PC-9 (cell line): Measurements from ENCODE around the gene LGI1.

ENCODE experiments used
- EZH2 ChIP-seq: fragments of 200-600 bp; sonication (generic); IDR thresholded peaks from 2 replicates; pipeline ENCODE4 v1.8.0; 2017; ENCODE audit warnings: antibody characterized with exemption, low read depth
- TF ChIP-seq, protein P1 (sequence below): fragments of 200-600 bp; sonication (generic); conservative IDR thresholded peaks from 2 replicates; pipeline ENCODE4 v1.6.1; 2017; ENCODE audit warnings: mixed run types, antibody characterized with exemption, mild to moderate bottlenecking, moderate library complexity

DNA sequence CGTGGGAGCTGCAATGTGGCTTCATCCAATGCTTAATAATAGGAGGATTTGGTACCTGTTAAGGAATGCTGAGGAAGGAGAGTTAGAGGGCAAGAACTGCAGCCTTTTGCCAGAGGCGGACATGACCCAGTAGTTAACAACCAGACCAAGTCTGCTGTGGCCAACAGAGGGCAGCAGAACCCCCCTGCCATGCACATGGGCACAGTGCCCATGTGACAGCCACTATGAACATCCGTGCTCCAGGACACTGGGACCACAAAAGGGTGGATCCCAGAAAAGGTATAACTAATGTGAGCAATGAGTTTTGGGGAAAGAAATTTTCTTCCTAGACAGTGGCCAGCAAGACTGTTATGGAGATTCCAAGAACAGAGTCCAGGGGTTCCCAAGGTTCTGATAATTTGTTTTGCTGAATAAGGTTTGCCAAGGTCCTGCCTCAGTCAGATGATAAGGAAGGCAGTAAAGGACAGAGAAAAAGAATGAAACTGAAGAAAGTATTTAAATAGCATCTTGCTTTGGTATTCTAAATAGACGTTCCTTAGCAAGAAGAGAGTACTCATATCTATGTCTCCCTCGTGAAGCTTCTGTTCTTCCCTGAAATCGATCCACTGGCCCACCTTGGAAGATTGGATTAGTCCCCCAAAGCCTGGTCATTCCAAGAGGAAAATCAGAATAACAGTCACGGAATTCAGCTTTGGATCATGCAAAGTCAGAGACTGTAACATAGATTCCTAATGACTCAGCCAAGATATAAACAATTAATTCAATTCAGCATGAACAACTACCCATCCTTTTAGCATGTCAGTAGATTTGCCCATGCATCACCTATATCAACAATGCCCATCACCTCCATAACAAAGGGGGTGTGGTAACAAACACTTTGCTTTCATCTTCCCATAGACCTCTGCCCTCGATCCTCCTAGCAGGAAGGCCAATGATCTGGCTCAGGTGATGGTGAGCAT, 56.0 kb downstream of the LGI1 start:
- TF ChIP-seq, protein P1, sequence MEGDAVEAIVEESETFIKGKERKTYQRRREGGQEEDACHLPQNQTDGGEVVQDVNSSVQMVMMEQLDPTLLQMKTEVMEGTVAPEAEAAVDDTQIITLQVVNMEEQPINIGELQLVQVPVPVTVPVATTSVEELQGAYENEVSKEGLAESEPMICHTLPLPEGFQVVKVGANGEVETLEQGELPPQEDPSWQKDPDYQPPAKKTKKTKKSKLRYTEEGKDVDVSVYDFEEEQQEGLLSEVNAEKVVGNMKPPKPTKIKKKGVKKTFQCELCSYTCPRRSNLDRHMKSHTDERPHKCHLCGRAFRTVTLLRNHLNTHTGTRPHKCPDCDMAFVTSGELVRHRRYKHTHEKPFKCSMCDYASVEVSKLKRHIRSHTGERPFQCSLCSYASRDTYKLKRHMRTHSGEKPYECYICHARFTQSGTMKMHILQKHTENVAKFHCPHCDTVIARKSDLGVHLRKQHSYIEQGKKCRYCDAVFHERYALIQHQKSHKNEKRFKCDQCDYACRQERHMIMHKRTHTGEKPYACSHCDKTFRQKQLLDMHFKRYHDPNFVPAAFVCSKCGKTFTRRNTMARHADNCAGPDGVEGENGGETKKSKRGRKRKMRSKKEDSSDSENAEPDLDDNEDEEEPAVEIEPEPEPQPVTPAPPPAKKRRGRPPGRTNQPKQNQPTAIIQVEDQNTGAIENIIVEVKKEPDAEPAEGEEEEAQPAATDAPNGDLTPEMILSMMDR: peak; percentile 58
- TF ChIP-seq EZH2: no peak
